SK-N-MC (cell line): Measurements from ENCODE around the gene EVX1.

Experiments
- DNase-seq: peaks from one replicate; pipeline ENCODE4 v3.0.0-alpha.2; 2011; ENCODE audit warnings: low read depth, low spot score
- H3K27ac ChIP-seq: fragments of 200-600 bp; sonication (generic); 2 replicates; pipeline ENCODE4 v1.5.1; 2016; ENCODE audit warnings: mixed run types
- H3K36me3 ChIP-seq: fragments of 200-600 bp; sonication (generic); 2 replicates; pipeline ENCODE4 v1.6.1; 2017; ENCODE audit warnings: antibody characterized with exemption, low read length, mixed read lengths; ENCODE audit not compliant: insufficient read depth
- H3K4me3 ChIP-seq: fragments of 200-600 bp; sonication (generic); 2 replicates; pipeline ENCODE4 v1.5.1; 2016
- H3K9ac ChIP-seq: fragments of 200-600 bp; sonication (generic); 2 replicates; pipeline ENCODE4 v1.8.0; 2017; ENCODE audit warnings: mixed run types, mixed read lengths; ENCODE audit not compliant: insufficient read length
- H3K9me3 ChIP-seq: fragments of 200-600 bp; sonication (generic); 2 replicates; pipeline ENCODE4 v1.6.1; 2017; ENCODE audit warnings: low read depth, mild to moderate bottlenecking, antibody characterized with exemption, low read length, moderate library complexity, mixed read lengths
- EZH2 ChIP-seq: fragments of 200-600 bp; sonication (generic); IDR thresholded peaks from one replicate; pipeline ENCODE4 v1.6.1; 2017; ENCODE audit warnings: antibody characterized with exemption
- FOXP2 ChIP-seq: optimal IDR thresholded peaks from 2 replicates; pipeline ENCODE3; 2011; ENCODE audit warnings: mild to moderate bottlenecking, moderate library complexity; ENCODE audit not compliant: insufficient read depth; ENCODE audit errors: extremely low read length, control extremely low read depth
- POLR2AphosphoS5 ChIP-seq: IDR thresholded peaks from 2 replicates; pipeline ENCODE4 v1.6.1; 2012; ENCODE audit warnings: mild to moderate bottlenecking, low read depth, low read length, borderline replicate concordance

Gene EVX1

GRCh38 chr7:27295236-27295635, 52.6 kb downstream of the EVX1 start:
- Histone ChIP-seq H3K9me3 (no peaks in the 10 kb centered on the region), H3K4me3 (no peak overlapping the region), H3K27ac (no peak overlapping the region), H3K9ac (no peak overlapping the region), H3K36me3 (no peaks in the 10 kb centered on the region)
- TF ChIP-seq POLR2AphosphoS5: no peak
- DNase-seq: no peak

- no peak for DNase-seq
- no peak for TF ChIP-seq POLR2AphosphoS5
- no peak for TF ChIP-seq FOXP2
- TF ChIP-seq EZH2: no peak
- Histone ChIP-seq H3K27ac (no peak overlapping the region), H3K36me3 (no peaks in the 10 kb centered on the region), H3K9ac (no peak overlapping the region), H3K9me3 (no peaks in the 10 kb centered on the region), H3K4me3 (no peak overlapping the region)
Measured at GRCh38 chr7:27297356-27297755, 54.8 kb downstream of the EVX1 start.
